Thoracic aorta (tissue), 2 donors: ENCODE data around the gene PFKP. TPM values are rescaled to one million over a fixed set of nuclear protein-coding genes. Genes with fewer than 3 reads are reported as not detected.

Experiments used
- ATAC-seq: fragments of 150-250 bp; one replicate; pipeline ENCODE4 v1.8.0; 2017; ENCODE audit warnings: low read depth; ENCODE audit not compliant: insufficient number of reproducible peaks, low FRiP score
- DNase-seq: peaks from one replicate; pipeline ENCODE4 v3.0.0-alpha.2; 2020; ENCODE audit warnings: low spot score
- H3K27ac ChIP-seq, 2 donors: fragments of 200-600 bp; sonication (generic); 1 replicate in 1 of 2; 2 replicates in 1 of 2; pipeline ENCODE4 v1.5.1; 2016; ENCODE audit warnings: mild to moderate bottlenecking in 2 of 2, moderate library complexity in 2 of 2
- H3K27me3 ChIP-seq: fragments of 200-600 bp; sonication (generic); replicated peaks from 2 replicates; pipeline ENCODE4 v1.6.0; 2016; ENCODE audit warnings: mild to moderate bottlenecking; ENCODE audit not compliant: insufficient read depth
- H3K36me3 ChIP-seq: fragments of 200-600 bp; sonication (generic); one replicate; pipeline ENCODE4 v1.5.1; 2016
- H3K4me1 ChIP-seq, 2 donors: fragments of 200-600 bp; sonication (generic); 1 replicate in 1 of 2; 2 replicates in 1 of 2; pipeline versions ENCODE4 v1.5.1 to v1.6.0; 2016; ENCODE audit warnings: low read depth in 2 of 2, mild to moderate bottlenecking in 1 of 2; ENCODE audit not compliant: control insufficient read depth in 1 of 2
- H3K4me3 ChIP-seq: fragments of 200-600 bp; sonication (generic); 2 replicates; pipeline ENCODE4 v1.5.1; 2016; ENCODE audit warnings: mild to moderate bottlenecking
- H3K9me3 ChIP-seq: fragments of 200-600 bp; sonication (generic); 2 replicates; pipeline ENCODE4 v1.5.1; 2016
- total RNA-seq, 2 donors: library from RNA; depleted of rRNA; stranded (reverse); fragments of >200 nt; gene quantifications; one replicate each; pipeline versions ENCODE4 v1.1.0 to v1.2.3, GENCODE V29; 2016
- TF ChIP-seq, protein P1 (sequence below): fragments of 200-600 bp; sonication (generic); IDR thresholded peaks from one replicate; pipeline ENCODE4 v1.5.1; 2019; ENCODE audit warnings: antibody characterized with exemption

Gene PFKP
- 100 to 1,000 TPM in 1 of 2 donors, 10 to 100 TPM in 1; 91.4 to 153 TPM for total RNA-seq

DNA sequence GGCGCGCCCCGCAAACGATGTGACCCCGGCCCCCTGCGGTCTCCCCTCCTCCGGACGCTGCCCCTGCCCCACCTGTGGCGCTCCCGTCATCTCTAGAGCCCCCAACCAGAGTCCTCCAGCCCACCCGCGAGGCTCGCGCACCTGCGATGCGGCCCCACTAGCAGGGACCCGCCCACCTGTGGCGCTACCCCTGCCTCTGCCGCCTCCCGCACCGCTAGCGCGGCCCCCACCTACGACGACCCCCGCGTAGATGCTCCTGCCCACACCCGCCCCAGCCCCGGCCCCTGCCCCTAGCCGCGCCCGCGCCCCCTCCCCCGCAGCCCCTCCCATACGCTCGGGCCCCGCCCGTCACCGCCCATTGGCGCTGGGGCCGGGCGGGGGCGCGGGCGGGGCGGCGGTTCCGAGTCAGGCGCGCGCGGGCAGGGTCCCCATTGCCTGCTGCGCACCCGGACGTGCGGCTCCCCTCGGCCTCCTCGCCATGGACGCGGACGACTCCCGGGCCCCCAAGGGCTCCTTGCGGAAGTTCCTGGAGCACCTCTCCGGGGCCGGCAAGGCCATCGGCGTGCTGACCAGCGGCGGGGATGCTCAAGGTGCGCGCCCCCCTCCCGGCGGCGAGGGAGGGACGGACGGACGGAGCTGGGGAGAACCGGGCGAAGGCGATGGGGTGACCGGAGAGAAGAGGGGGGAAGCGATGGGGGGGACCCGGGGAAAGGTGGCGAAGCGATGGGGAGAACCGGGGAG, at the start of gene PFKP:
PFKP (plus strand) TSS at position 431 of the 741 bp plus-strand sequence; CDS start at position 479, 48 bp downstream.
- TF ChIP-seq, protein P1, sequence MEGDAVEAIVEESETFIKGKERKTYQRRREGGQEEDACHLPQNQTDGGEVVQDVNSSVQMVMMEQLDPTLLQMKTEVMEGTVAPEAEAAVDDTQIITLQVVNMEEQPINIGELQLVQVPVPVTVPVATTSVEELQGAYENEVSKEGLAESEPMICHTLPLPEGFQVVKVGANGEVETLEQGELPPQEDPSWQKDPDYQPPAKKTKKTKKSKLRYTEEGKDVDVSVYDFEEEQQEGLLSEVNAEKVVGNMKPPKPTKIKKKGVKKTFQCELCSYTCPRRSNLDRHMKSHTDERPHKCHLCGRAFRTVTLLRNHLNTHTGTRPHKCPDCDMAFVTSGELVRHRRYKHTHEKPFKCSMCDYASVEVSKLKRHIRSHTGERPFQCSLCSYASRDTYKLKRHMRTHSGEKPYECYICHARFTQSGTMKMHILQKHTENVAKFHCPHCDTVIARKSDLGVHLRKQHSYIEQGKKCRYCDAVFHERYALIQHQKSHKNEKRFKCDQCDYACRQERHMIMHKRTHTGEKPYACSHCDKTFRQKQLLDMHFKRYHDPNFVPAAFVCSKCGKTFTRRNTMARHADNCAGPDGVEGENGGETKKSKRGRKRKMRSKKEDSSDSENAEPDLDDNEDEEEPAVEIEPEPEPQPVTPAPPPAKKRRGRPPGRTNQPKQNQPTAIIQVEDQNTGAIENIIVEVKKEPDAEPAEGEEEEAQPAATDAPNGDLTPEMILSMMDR = no peak
- H3K4me3 ChIP-seq = peak within 1 kb of the TSS; percentile 99
- DNase-seq (no peak), ATAC-seq (no peak)
- H3K27me3 ChIP-seq = no peaks in the 10 kb centered on the region
- no peaks in the 10 kb centered on the region for H3K9me3 ChIP-seq
- peak within 1 kb of the TSS; percentile 69 to 73 for H3K27ac ChIP-seq
- peaks cover 10 to 16% of the 10 kb centered on the region in 2 donors for H3K4me1 ChIP-seq
- H3K36me3 ChIP-seq = no peaks in the 10 kb centered on the region

DNA sequence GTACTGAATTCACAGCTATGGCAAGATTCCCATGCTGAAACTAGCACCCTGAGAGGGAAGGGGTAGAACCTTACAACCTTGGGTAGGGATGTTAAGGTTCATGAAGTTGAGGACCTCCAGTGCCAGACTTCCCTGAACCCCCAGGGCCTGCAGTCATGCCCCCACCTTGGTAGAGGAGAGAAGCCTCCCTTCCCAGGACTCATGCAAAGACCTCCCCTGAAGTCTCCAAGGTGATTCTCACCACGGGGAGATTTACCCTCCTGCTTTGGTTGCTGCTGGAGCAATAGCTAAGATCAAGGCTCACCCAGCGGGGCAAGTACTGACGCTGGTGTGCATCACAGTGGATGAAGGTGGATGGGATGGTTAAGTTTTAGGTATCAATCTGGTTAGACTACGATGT, 49.1 kb upstream of the PFKP start:
- Histone ChIP-seq H3K36me3 (no peaks in the 10 kb centered on the region), H3K4me3 (no peak overlapping the region), H3K4me1 (no peaks in the 10 kb centered on the region), H3K27me3 (no peaks in the 10 kb centered on the region), H3K9me3 (no peaks in the 10 kb centered on the region), H3K27ac (no peak overlapping the region)
- ATAC-seq (no peak), DNase-seq (no peak)
- TF ChIP-seq, protein P1 = no peak

DNA sequence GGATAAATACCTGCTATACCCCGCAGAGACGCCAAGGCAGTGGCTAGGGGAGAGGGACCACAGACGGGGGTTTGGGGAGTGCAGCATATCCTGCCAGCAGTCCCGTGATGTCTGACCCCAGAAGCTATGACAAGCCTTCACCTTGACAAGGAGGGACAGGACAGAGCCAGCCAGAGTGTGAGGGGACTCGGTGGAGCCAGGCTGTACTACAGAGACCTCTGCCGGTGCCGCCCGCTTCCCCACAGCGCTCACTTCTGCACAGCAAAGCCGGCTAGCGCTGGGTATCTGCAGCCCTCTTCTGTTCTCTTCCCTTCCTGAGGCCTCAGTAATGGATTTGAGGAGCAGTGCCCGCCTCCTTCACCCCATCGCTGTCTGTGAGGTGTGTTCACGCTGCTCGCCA, 47.0 kb upstream of the PFKP start:
- H3K27me3 ChIP-seq = no peaks in the 10 kb centered on the region
- no peaks in the 10 kb centered on the region for H3K4me1 ChIP-seq
- no peak for DNase-seq
- ATAC-seq = no peak
- H3K9me3 ChIP-seq = no peaks in the 10 kb centered on the region
- H3K27ac ChIP-seq = no peak overlapping the region
- H3K36me3 ChIP-seq = no peaks in the 10 kb centered on the region
- no peak overlapping the region for H3K4me3 ChIP-seq
- TF ChIP-seq, protein P1 = no peak

DNA sequence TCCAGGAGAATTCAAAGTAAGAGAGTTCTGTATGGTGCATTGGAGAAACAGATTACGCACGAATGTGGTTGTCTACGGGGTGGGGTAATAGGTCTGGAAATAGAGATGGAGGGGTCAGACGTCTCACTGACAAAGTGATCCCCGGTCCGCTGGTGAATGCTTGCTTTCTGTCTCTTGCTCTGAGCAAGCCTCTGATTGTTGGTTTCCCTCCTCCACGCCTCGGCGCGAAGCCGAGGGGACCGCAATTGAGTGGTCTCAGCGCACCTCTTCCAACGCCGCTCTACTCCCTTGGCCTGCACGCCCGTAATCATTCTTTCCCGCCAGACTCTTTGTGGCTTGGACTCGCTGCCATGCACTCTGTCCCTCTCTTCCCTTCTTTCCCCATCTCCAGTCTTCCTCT, 46.5 kb upstream of the PFKP start:
- Histone ChIP-seq H3K27ac (no peak overlapping the region), H3K4me3 (no peak overlapping the region), H3K36me3 (no peaks in the 10 kb centered on the region), H3K4me1 (no peaks in the 10 kb centered on the region), H3K9me3 (no peaks in the 10 kb centered on the region), H3K27me3 (no peaks in the 10 kb centered on the region)
- no peak for ATAC-seq
- no peak for DNase-seq
- TF ChIP-seq, protein P1 = no peak

DNA sequence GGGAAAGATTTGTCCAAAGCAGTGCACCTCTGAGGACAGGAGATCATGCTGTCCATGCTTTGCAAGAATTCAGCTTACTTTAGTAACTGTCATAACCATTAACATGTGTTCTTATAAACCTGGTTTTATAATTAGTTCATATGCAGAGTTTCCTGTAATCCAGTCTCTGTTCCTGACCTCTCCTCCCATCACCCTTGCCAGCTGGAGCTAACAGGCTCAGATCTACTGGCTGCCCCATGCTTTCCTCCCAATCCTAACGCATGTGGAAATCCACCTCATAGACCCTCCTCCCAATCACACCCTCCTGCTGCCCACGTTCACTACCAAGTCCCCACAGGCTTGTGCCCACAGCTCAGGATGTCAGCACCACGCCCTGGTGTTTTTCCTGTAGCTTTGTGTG, 45.3 kb upstream of the PFKP start:
- Histone ChIP-seq H3K4me3 (no peak overlapping the region), H3K36me3 (no peaks in the 10 kb centered on the region), H3K4me1 (no peaks in the 10 kb centered on the region), H3K27ac (no peak overlapping the region), H3K9me3 (no peaks in the 10 kb centered on the region), H3K27me3 (no peaks in the 10 kb centered on the region)
- ATAC-seq = no peak
- no peak for DNase-seq
- TF ChIP-seq, protein P1 = no peak
